SIG-M5 treated with dmso at 0.1 percent for 504 hours (cell line): Measurements from ENCODE around the gene ACO1.
A peak's percentile ranks its signal among the peaks of the same experiment; 100 is the strongest.
"Not testable (repeated sequence)": the region's sequence is repeated elsewhere in the genome, so short reads cannot be mapped to it uniquely, and the experiment has no call there.

ENCODE experiments used
- DNase-seq: peaks from one replicate; lab custom pipeline; 2025; ENCODE audit not compliant: unreplicated experiment; lab: John Stamatoyannopoulos, UW

The ACO1 gene

DNA sequence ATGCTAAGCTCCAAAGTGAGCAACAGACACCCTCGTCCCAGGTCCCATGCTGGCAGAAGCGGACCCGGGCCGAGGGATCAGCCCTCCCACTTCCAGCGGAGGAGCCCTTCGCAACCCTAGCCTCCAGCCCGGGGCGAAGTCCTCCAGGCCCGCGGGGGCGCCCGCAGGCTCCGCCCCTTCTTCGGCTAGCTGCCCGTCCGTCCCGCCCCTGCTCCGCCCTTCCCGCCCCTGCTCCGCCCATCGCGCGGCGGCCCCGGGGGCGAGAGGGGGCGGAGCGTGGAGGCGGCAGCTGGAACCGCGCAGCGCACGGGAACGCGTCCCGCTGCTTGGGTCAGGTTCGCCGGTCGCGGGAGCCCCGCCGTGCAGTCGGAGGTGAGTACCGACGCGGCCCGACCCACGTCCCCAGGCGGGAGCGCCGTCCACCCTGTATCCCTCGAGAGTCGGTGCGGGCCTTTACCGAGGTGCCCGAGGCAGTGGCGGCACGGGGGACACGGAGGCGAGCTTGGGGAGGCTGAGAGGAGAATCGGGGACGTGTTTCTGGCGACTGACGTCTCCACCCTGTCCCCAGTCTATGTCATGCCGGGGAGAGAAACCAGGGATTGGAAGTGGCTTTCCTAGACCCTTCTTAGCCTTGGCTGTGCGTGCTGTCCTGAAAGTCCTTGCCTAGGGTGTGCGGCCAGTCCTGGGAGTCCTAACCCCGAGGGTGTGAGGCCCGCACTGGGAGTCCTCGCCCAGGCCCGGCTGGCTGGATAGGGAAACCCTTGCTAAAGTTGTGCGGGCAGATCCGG is at the start of gene ACO1:
ACO1 (plus strand) TSS at position 280 of the 788 bp plus-strand sequence. CDS start 20,864 bp downstream, outside the sequence.
- peak; percentile 67 for DNase-seq

DNA sequence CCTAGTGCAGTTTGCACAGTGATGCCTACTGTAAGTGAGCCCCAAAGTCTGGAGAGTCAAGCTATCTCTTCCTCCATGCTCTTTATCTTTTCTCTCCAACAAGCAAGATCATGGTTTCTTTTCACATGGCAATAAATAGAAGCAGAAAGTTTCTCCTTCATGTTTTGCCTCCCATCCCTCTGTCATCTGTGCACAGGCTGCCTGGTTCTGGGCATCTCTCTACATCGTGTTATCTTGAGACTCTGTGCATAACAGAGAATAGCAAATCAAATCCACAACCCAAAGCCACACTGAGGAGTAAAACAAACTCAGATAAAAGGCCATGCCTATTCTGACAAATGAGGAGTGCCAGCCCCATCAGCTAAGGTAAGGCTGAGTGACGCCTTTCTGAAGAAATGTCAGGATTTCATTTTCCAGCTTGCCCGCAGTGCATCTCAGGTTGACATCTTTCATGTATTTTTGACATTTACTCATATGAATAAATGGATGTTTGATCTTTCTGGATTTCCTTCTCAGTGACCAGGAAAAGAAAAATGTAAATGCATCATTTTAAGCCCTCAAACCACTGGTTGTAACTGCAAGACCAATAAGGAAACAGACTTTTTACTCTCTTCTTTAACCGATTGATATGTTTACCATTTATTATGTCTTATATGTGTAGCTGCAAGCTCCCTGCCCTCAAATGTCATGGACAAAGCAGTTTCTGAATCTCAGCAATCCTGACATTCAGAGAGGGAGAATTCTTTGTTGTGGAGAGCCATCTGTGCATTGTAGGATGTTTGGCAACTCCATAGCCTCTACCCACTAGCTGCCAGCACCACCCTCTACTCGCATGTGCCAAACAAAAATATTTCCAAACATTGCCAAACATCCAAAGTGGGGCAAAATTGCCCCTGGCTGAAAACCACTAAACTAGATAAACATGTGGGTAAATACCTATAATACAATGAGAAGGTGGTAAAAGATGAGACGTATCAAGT is 49.2 kb upstream of the ACO1 start:
- DNase-seq: no peak

DNA sequence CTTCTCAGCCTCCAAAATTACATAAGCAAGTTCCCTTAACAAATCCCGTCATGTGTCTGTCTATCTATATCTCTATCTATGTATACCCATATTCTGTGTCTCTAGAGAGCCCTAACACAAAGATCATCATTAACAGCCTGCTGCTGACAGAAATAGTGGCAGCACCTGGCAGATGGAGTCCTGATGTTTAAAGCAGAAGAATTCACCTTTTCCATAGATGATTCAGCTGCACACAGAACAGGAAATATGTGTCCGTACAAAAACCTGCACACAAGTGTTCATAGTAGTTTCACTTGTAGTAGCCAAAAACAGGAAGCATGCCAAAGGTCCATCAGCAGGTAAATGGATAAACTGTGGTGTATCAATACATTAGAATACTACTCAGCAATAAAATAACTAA is 45.0 kb upstream of the ACO1 start:
- no peak for DNase-seq

DNA sequence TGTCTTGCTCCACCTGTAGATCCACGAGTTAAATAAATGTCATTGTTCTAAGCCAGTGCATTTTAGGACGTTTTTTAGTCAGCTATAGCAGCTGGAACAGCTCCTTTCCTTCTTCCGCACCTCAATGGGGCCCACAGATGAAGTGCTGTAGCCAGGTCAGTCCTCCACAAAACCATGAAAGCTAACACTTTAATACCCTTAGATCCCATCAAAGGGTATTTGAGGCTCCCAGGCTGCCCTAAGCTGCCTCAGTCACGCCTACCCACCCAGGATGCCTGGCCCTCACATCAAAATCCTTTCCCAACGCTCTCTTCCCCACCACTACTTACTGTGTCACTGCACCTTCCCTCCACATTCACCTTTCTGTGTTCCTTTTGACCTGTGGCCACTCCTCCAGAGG is 44.1 kb upstream of the ACO1 start:
- no peak for DNase-seq

DNA sequence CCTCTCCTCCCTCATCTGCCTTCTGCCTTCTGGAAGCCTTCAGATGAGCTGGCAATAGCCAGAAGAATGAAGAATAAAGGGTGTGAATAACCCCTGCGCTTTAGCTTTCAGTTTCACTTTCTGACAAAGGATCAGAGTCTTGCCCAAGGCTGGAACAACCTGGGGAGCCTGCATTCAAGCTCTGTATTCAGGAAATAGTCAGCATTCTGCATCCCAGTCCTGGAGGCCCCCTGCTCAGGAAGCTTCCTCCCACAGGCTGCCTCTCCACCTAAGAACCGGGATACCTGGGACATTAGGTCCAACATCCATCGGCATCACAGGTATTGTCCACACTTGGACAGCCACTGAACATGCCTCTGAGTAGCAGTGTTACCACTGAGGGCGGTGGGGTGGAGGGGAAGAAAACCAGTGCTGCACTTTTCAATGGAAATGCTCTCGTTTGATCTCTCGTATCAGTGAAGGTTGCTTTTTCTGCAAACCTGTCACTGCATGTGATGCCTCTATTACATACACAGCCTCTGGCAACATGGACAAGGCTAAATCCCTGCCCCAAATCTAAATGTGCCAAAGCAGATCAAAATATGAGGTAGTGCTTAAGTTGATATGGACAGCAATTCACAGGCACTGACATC is 39.8 kb upstream of the ACO1 start:
- DNase-seq: no peak

DNA sequence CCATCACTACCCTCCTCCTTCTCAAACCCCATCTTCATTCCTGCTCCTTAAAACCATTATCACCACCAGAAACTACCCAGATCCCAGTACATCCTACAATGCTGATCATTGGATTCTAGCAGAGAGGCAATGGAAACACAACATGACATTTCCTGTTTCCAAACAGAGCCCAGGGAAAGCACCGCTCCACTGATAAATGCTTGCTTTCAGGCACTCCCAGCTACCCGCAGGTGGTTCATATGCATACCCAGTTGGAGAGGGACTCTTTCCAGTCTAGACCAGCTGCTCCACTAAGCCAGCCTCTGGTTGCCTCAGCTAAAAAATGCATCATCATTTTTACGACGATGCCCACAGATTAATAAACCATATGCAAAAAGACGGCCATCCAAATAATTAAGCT is 39.2 kb upstream of the ACO1 start:
- DNase-seq: no peak

DNA sequence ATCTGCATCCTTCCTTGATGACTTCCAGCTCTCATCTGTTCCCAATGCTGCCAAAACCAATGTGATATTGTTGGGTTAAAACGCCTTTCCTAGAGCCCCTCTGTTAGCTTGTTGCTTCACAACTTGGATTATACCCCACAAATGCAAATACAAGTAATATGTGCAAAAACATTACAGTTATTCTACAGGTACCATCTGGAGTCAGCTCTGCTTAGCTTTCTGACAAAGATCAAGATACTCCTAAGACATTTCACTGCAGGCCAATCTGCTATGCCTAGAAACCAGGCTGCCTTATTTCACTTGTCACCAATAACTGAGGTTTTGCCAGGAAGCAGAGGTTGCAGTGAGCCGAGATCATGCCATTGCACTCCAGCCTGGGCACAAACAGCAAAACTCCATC is 36.9 kb upstream of the ACO1 start:
- DNase-seq: no peak

DNA sequence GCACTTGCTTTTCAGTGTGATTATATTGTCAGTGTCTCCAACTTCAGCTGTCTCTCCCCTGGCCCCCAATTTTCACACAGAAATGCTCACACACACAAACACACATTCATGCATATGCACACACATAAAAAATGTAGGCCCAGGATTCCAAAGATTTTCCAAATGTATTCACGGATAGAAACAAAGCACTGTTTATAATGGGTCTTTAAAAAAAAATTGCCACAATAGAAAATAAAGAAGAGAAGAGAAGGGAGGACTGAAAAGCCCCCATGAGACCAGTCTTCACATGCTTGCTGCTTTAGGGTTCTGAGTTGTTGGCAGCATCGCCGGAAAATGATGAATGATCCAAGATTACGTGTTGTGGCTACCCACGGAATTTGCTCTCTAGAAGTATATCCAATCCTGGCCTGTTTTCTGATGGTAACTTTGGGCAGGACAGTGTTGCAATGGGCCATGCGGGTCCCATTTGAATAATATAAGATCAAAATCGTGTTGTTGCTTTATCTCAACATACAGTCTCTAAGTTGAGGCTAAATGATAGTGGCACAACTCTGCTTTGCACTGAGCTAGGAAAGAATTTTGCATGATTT is 36.2 kb upstream of the ACO1 start:
- no peak for DNase-seq

DNA sequence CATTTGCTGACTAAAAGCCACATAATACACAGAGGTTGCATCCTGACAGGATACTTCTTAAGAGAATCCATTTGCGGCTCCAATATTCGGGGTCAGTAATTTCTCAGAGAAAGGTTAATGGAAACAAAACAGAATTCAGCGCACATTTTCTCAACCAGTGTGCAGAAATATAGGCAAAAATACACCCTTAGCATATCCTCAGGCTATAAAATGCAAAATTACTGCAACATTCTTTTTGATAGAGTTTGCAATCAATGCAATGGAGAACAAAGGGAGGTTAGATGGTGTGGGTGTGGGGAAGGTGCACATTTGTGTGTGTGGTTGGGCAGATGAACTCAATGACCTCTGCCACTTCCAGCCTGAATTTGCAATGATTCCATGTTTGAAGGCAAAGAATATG is 35.4 kb upstream of the ACO1 start:
- DNase-seq: no peak

DNA sequence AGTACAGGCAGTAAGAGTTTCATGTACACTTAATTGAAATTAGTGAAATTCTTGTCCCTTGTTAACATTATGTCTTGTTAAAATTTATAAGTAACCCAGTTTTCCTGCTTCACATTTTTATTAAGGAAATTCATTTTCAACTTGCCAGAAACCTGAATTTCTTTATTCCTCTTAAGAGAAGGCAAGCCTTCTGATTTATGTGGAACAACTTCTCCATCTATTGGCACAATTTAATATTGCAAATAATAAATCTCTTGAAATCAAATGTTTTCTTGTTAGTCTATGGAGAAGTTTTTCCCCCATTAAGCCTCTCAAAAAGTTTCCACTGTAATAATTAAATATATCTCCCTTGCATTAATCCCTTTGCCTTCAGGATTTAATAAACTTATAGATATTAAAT is 33.8 kb upstream of the ACO1 start:
- peak; percentile 39 for DNase-seq

DNA sequence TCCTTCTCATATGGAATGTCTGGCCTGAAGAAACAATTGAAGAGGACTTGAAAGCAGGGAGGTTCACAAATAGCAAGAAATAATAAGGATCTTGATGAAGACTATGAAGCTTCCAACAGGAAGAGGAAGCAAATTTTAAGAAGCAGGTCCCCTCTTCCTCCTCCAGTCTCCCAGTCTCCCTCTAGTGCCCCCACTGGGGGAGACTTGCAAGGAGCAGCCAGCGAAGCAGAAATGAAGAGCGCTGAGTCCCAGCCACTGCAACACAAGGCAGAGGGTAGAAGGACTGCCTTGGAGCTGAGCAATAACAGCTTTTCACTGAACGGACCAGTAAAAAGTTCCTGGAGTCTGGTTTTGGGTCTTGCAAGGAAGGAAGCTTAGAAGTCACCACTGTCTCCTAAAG is 32.6 kb upstream of the ACO1 start:
- peak; percentile 14 for DNase-seq

DNA sequence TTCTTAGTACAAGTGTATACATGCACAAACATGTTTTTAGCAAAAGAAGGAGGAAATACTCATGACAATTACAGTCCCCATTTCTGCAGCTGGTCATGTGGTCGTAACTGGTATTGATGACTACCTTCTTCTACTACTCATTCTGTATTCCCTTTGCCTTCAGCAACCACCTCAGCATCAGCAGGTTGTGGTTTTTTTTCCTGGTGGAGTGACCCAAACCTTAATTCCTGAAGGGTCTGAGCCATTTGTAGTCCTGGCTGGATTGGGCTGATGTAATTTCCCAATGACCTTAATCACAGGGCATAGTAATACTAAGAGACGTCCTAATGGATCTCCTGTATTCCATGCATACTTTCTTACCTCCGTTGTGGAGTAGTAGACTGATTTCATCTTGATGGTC is 31.0 kb upstream of the ACO1 start:
- DNase-seq: not testable (repeated sequence)

DNA sequence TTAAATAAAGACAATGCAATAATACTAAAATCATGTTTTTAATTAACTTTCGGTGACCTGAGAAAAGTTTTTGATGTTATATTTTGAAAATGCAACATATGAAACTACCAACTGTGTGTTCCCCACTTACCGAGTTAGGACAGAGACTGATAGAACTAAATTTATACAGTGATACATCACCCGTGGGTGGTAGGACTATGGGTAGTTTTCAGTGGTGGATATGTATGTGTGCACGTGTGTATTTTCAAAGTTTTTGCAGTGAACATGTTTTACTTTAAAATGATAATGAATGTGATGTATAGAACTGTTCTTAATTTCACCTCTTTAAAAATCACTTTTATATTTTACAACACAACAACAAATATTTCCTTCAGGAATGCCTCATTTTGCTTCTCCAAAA is 25.0 kb upstream of the ACO1 start:
- DNase-seq: no peak

DNA sequence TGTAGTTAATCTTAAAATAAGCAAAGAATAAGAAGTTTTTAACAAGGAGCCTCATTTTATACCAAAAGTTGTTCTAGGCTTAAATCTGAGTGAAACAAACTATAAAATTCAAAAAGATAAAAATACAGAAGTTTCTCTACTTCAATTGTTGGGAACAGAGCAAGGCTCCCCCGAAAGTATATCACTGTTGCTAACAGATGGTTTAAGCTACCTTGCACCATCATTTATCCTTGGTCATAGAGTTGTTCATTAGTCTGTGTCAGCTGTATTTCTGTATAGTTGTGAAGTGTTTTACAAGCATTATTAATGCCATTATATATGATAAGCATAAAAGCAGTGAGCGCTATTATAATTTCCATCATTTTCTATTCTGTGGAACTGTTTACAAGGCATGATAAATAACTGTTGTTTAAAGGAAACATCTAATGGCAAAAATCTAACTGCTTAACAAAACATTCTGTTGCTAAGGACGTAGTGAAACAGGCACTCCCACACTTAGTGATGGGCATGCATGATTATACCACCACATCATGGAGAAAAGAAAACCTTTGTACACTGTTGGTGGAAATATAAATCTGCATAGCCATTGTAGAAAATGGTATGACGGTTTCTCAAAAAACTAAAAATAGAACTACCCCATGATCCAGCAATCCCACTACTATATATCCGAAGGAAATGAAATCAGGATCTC is 23.3 kb upstream of the ACO1 start:
- no peak for DNase-seq

DNA sequence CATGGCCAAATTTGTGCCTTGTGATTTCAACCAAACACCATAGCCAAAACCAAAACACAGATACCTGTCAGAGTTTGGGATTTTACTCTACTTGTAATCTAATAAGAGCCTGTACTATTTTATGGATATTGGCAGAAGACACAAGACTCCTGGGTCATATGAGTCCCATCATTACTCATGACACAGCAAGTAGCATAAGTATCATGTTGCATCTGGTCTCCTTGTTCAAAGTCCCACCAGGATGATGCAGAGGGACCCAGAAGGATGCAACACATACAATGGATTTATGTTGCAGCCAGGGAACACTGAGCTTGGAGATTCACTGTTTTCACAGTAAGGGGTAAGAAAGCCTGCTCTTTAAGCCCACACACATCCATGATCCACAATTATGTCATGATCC is 13.2 kb upstream of the ACO1 start:
- no peak for DNase-seq

DNA sequence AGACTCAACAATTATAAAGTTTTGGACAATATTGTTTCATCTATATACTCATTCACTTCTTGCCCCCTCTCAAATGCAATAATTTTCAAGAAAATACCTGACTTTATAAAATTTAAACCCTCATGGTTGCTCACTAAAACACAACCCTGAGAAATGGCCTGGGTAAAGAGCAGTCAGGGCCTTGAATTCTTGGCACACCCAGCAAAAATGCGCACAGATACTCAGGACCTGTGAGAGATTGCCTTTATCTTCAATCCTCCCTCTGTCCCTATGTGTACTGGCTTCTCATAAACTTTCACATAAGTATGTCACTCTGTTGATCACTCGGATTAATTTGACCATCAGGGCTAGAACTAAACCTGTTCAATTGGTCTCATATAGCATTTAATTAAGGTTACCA is 12.8 kb upstream of the ACO1 start:
- DNase-seq: no peak

DNA sequence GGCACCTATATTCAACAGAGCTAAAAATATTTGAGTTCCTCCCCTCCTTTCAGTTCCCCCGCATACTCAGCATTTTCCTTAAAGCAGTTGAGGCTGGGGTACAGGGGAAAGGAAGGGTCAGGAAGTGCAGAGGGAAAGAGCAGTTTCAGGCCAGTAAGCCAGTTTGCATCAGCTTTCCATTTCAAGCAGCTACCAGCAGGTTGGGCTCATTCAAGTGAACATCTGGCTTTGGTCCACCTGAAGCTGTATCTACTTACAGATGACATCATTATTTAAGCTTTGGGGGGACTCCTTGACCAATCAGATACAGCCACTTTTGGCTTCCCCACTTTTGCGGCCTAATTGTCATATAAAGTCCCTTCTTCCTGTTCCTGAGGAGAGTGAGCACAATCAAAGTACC is 8.2 kb upstream of the ACO1 start:
- no peak for DNase-seq

DNA sequence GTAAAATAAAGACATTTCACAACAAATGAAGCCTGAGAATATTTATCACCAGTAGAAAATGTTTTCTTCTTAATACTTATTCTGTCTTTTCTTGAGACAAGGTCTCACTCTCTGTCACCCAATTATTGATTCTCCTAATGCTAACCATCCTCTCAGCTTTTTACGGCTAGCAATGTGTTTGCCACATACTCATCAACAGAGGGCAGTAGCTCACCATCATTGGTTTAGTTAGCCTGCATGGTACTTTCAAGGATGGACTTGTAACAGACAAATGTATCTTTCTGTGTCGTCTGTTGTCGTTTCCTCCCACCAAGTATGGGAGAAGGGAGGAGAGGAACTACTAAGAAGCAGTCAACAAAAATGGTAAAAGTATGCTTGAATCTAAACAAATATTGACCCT is 5.9 kb upstream of the ACO1 start:
- DNase-seq: peak; percentile 63

DNA sequence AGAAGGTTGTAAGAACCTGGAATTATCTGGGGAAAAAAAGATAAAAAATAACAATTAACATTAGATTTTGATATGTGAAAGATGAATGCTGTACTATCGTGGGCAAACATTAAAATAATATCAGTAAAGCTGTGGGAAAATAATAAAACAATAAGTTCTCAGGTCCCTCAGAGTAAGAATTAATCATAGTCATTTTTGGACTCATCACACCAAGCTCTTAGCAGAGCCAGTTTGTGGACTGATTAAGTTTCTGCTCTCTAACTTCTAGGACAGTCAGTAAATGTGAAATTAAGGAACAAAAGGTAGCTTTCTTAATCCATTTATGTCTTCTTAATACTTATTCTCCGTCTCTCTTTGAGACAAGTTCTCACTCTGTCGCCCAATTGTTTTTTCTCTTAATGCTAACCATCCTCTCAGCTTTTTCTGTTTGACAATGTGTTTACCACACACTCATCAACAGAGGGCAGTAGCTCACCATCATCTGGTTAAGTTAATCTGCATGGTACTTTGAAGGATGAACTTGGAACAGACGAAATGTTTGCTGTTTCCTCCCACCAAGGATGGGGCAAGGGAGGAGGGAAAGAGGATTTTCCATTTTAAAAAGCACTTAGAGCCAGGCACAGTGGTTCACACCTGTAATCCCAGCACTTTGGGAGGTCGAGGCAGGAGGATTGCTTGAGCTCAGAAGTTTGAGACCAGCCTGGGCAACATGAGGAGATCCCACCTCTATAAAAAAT is 5.3 kb upstream of the ACO1 start:
- DNase-seq: peak; percentile 65

DNA sequence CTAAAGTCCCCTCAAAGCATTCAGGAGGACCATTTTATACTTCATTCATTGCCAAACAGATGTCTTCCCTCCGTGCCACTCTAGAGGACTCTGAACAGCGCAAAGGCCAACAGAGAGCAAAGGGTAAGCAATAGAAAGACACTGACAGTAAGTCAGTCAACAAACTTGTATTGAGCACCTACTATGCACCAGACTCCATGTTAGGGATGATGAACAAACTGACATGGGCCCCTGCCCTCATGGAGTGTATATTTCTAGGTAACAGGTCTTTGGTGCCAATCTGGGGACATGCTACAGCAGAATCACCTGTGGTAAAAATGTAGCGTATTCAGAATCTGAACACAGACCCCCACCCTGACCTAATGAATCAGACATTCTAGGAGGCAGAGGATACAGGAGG is 3.5 kb upstream of the ACO1 start:
- no peak for DNase-seq
